PFSK-1 (cell line): Measurements from ENCODE around the gene SLC25A34.

ENCODE experiments used
- FOXP2 ChIP-seq: optimal IDR thresholded peaks from 2 replicates; pipeline ENCODE3; 2011; ENCODE audit warnings: borderline replicate concordance, control low read depth, inconsistent platforms; ENCODE audit not compliant: insufficient read depth; ENCODE audit errors: extremely low read length, extremely low read depth
- POLR2AphosphoS5 ChIP-seq: IDR thresholded peaks from 2 replicates; pipeline ENCODE4 v1.6.1; 2012; ENCODE audit warnings: low read depth, mild to moderate bottlenecking, control low read depth, low read length, moderate library complexity
- REST ChIP-seq, 2 experiments: IDR thresholded peaks; 2 replicates each; pipeline versions ENCODE4 v1.6.1 to v1.8.0; 2011 to 2012; ENCODE audit warnings: low read depth in 2 of 2, low read length in 2 of 2, control low read depth in 1 of 2, inconsistent platforms in 1 of 2, mild to moderate bottlenecking in 1 of 2, moderate library complexity in 1 of 2; ENCODE audit not compliant: insufficient read depth in 1 of 2
- SIN3A ChIP-seq: IDR thresholded peaks from 2 replicates; pipeline ENCODE4 v1.6.1; 2012; ENCODE audit warnings: mild to moderate bottlenecking, low read length, moderate library complexity, borderline replicate concordance; ENCODE audit not compliant: insufficient read depth
- TAF1 ChIP-seq: IDR thresholded peaks from 2 replicates; pipeline ENCODE4 v1.6.1; 2012; ENCODE audit warnings: low read length, control low read depth, borderline replicate concordance; ENCODE audit not compliant: insufficient read depth

Gene SLC25A34

GRCh38 chr1:15717418-15718125, 18.5 kb upstream of the SLC25A34 start:
- TF ChIP-seq FOXP2, result no peak
- no peak for TF ChIP-seq REST (IDR thresholded peaks at IDR 0.05; ENCODE audit: insufficient read depth in 1 of 2, low read depth in 2 of 2, low read length in 2 of 2)
- TF ChIP-seq POLR2AphosphoS5, result no peak
- TF ChIP-seq SIN3A, result no peak
- TF ChIP-seq TAF1, result no peak

GRCh38 chr1:15718199-15718601, 17.9 kb upstream of the SLC25A34 start:
- TF ChIP-seq SIN3A (no peak), TAF1 (no peak), POLR2AphosphoS5 (no peak), REST (IDR thresholded peaks at IDR 0.05; ENCODE audit: insufficient read depth in 1 of 2, low read depth in 2 of 2, low read length in 2 of 2) (no peak)

GRCh38 chr1:15719381-15720120, 16.5 kb upstream of the SLC25A34 start:
- TF ChIP-seq SIN3A, result no peak
- no peak for TF ChIP-seq POLR2AphosphoS5
- TF ChIP-seq FOXP2, result no peak
- no peak for TF ChIP-seq REST (IDR thresholded peaks at IDR 0.05; ENCODE audit: insufficient read depth in 1 of 2, low read depth in 2 of 2, low read length in 2 of 2)
- no peak for TF ChIP-seq TAF1

- TF ChIP-seq POLR2AphosphoS5 (no peak), TAF1 (no peak), REST (IDR thresholded peaks at IDR 0.05; ENCODE audit: insufficient read depth in 1 of 2, low read depth in 2 of 2, low read length in 2 of 2) (no peak)
Measured at GRCh38 chr1:15720861-15721260, 15.2 kb upstream of the SLC25A34 start.

- no peak for TF ChIP-seq FOXP2
- no peak for TF ChIP-seq SIN3A
- TF ChIP-seq TAF1, result no peak
- TF ChIP-seq REST (IDR thresholded peaks at IDR 0.05; ENCODE audit: insufficient read depth in 1 of 2, low read depth in 2 of 2, low read length in 2 of 2), result no peak
Measured at GRCh38 chr1:15722411-15722810, 13.6 kb upstream of the SLC25A34 start.
